ENCODE measurements around the gene DNAH12. TPM values are rescaled to one million over a fixed set of nuclear protein-coding genes. Genes with fewer than 3 reads are reported as not detected.

Gene DNAH12
- polyA plus RNA-seq, 3 donors = 0.03 TPM; not detected in 2

- Mint-ChIP-seq H3K4me3 (no peak overlapping the region), H3K27ac (peak overlapping the region in 1 of 7 donors; percentile 4), H3K27me3 (ENCODE audit: low read depth in 3 of 3) (peaks cover 0 to 4% (median 0%) of the 10 kb centered on the region in 3 donors), H3K4me1 (peaks cover 6% of the 10 kb centered on the region), H3K36me3 (peaks cover 28 to 62% of the 10 kb centered on the region in 2 donors), H3K9me3 (no peaks in the 10 kb centered on the region)
- 100% methylated on average over 1 of the region's 2 CpGs for WGBS (ENCODE audit: insufficient coverage)
- Histone ChIP-seq H4K20me1 (ENCODE audit: insufficient read depth, low read length) (peaks cover 100% of the 10 kb centered on the region), H3K4me2 (replicated peaks; ENCODE audit: extremely low read depth, low read length, poor library complexity, severe bottlenecking) (no peak overlapping the region), H3K9ac (ENCODE audit: insufficient read depth, low read length, poor library complexity, severe bottlenecking) (no peak overlapping the region), H2AFZ (ENCODE audit: insufficient read depth, low read depth, low read length, poor library complexity, severe bottlenecking) (no peak overlapping the region), H3K27me3 (ENCODE audit: control insufficient read depth in 2 of 2, insufficient read depth in 2 of 2, low read length in 2 of 2) (no peaks in the 10 kb centered on the region), H3K27ac (ENCODE audit: low read depth in 1 of 2, low read length in 2 of 2) (no peak overlapping the region), H3K4me3 (replicated peaks in 1 of 3; ENCODE audit: low read depth in 2 of 3, low read length in 3 of 3) (no peak overlapping the region), H3K79me2 (ENCODE audit: insufficient read depth, low read length) (peaks cover 98% of the 10 kb centered on the region), H3K36me3 (replicated peaks in 1 of 2; ENCODE audit: control insufficient read depth in 1 of 2, insufficient read depth in 2 of 2, low read length in 2 of 2) (peaks cover 37 to 74% of the 10 kb centered on the region in 2 donors), H3K4me1 (ENCODE audit: control insufficient read depth in 1 of 2, insufficient read depth in 2 of 2, low read length in 2 of 2) (peaks cover 4 to 9% of the 10 kb centered on the region in 2 donors), H3K9me3 (replicated peaks in 1 of 2; ENCODE audit: control insufficient read depth in 1 of 2, insufficient read depth in 1 of 2, low read length in 2 of 2) (no peaks in the 10 kb centered on the region)
- no peak for TF ChIP-seq CTCF (IDR thresholded peaks at IDR 0.05)
- intact Hi-C loops (cut with micrococcal nuclease) = no loop called here
- no peak for DNase-seq
Measured at GRCh38 chr3:57583544-57583943, 39.4 kb upstream of the DNAH12 start.

- no peak overlapping the region for H3K4me3 Mint-ChIP-seq
- H2AFZ ChIP-seq (ENCODE audit: insufficient read depth, low read depth, low read length, poor library complexity, severe bottlenecking) = no peak overlapping the region
- whole genome bisulfite sequencing (ENCODE audit: insufficient coverage) = no CpG with 5 or more reads among the region's 7 CpGs
- peaks cover 46 to 83% of the 10 kb centered on the region in 2 donors for H3K36me3 ChIP-seq (replicated peaks in 1 of 2; ENCODE audit: control insufficient read depth in 1 of 2, insufficient read depth in 2 of 2, low read length in 2 of 2)
- H3K4me1 ChIP-seq (ENCODE audit: control insufficient read depth in 1 of 2, insufficient read depth in 2 of 2, low read length in 2 of 2) = no peaks in the 10 kb centered on the region
- H3K27ac ChIP-seq (ENCODE audit: low read depth in 1 of 2, low read length in 2 of 2) = peak overlapping the region in 1 of 2 donors; percentile 26
- peaks cover 98% of the 10 kb centered on the region for H3K79me2 ChIP-seq (ENCODE audit: insufficient read depth, low read length)
- H3K9ac ChIP-seq (ENCODE audit: insufficient read depth, low read length, poor library complexity, severe bottlenecking) = no peak overlapping the region
- H3K27me3 ChIP-seq (ENCODE audit: control insufficient read depth in 2 of 2, insufficient read depth in 2 of 2, low read length in 2 of 2) = no peaks in the 10 kb centered on the region
- DNase-seq = no peak
- peaks cover 36 to 67% of the 10 kb centered on the region in 2 donors for H3K36me3 Mint-ChIP-seq
- no peaks in the 10 kb centered on the region for H3K9me3 ChIP-seq (replicated peaks in 1 of 2; ENCODE audit: control insufficient read depth in 1 of 2, insufficient read depth in 1 of 2, low read length in 2 of 2)
- peaks cover 0 to 4% (median 0%) of the 10 kb centered on the region in 3 donors for H3K27me3 Mint-ChIP-seq (ENCODE audit: low read depth in 3 of 3)
- H3K27ac Mint-ChIP-seq = peak overlapping the region in 2 of 7 donors; percentile 61 to 66
- no peaks in the 10 kb centered on the region for H3K4me1 Mint-ChIP-seq
- no peak for TF ChIP-seq CTCF (IDR thresholded peaks at IDR 0.05)
- H3K4me3 ChIP-seq (replicated peaks in 1 of 3; ENCODE audit: low read depth in 2 of 3, low read length in 3 of 3) = no peak overlapping the region
- H4K20me1 ChIP-seq (ENCODE audit: insufficient read depth, low read length) = peaks cover 100% of the 10 kb centered on the region
- H3K9me3 Mint-ChIP-seq = no peaks in the 10 kb centered on the region
- intact Hi-C loops (cut with micrococcal nuclease) = no loop called here
- H3K4me2 ChIP-seq (replicated peaks; ENCODE audit: extremely low read depth, low read length, poor library complexity, severe bottlenecking) = no peak overlapping the region
Measured at GRCh38 chr3:57582474-57583168, 38.5 kb upstream of the DNAH12 start.

Data from CD14-positive monocyte (primary cell).